Uterus (tissue), 4 donors: Measurements from ENCODE around the gene NCKAP1. TPM values are rescaled to one million over a fixed set of nuclear protein-coding genes. Genes with fewer than 3 reads are reported as not detected.
A peak's percentile ranks its signal among the peaks of the same experiment; 100 is the strongest.

Experiments used
- DNase-seq, 2 donors: peaks; one replicate each; pipeline ENCODE4 v3.0.0-alpha.2; 2019 to 2020
- H3K27ac ChIP-seq, 2 donors: fragments of 200-600 bp; sonication (generic); 1 replicate in 1 of 2; 2 replicates in 1 of 2; pipeline ENCODE4 v1.5.1; 2016 to 2018
- H3K27me3 ChIP-seq, 2 donors: fragments of 200-600 bp; sonication (generic); one replicate each; pipeline ENCODE4 v1.5.1; 2018 to 2019; ENCODE audit warnings: control low read depth in 1 of 2
- H3K36me3 ChIP-seq, 2 donors: fragments of 200-600 bp; sonication (generic); one replicate each; pipeline ENCODE4 v1.5.1; 2019; ENCODE audit warnings: control low read depth in 1 of 2
- H3K4me1 ChIP-seq, 2 donors: fragments of 200-600 bp; sonication (generic); one replicate each; pipeline ENCODE4 v1.5.1; 2018 to 2019; ENCODE audit warnings: control low read depth in 1 of 2
- H3K4me3 ChIP-seq, 2 donors: fragments of 200-600 bp; sonication (generic); 1 replicate in 1 of 2; 2 replicates in 1 of 2; pipeline ENCODE4 v1.5.1; 2018 to 2019; ENCODE audit warnings: mild to moderate bottlenecking in 1 of 2
- H3K9me3 ChIP-seq, 2 donors: fragments of 200-600 bp; sonication (generic); one replicate each; pipeline ENCODE4 v1.5.1; 2019; ENCODE audit warnings: control low read depth in 1 of 2
- CTCF ChIP-seq, 4 experiments: fragments of 200-600 bp in 2 of 4; fragments of 450-650 bp in 2 of 4; sonication (generic) in 2 of 4; IDR thresholded peaks; one replicate each; pipeline ENCODE4 v1.5.1; 2016 to 2019; ENCODE audit warnings: antibody characterized with exemption in 4 of 4, mild to moderate bottlenecking in 2 of 4, moderate library complexity in 1 of 4
- POLR2A ChIP-seq, 2 donors: fragments of 450-650 bp; IDR thresholded peaks; one replicate each; pipeline ENCODE4 v1.6.1; 2016; ENCODE audit warnings: antibody characterized with exemption in 2 of 2, mild to moderate bottlenecking in 1 of 2, moderate library complexity in 1 of 2
- intact Hi-C: fragments of 100-400 bp; cut with DNase I; formaldehyde crosslinking; loops from one replicate; pipeline ENCODE4 v1.15.1; 2023; ENCODE audit warnings: low total_unique reads
- total RNA-seq, 4 donors: library from RNA; depleted of rRNA in 3 of 4; stranded (reverse); fragments of >200 nt in 3 of 4; gene quantifications; one replicate each; pipeline versions ENCODE4 v1.1.0 to v1.2.4, GENCODE V29; 2014 to 2023
- donor health status: DM: yes; HTN: yes; CAD: no.

Gene NCKAP1
- total RNA-seq: 100 to 1,000 TPM in 3 of 4 donors, 10 to 100 TPM in 1; 55.3 to 284 (median 167) TPM

- no peaks in the 10 kb centered on the region for H3K36me3 ChIP-seq
- H3K27ac ChIP-seq: peak within 1 kb of the TSS; percentile 97 to 99
- H3K9me3 ChIP-seq: no peaks in the 10 kb centered on the region
- H3K4me1 ChIP-seq: peaks cover 0 to 28% of the 10 kb centered on the region in 2 donors
- intact Hi-C loops: no loop called here
- no peaks in the 10 kb centered on the region for H3K27me3 ChIP-seq
- H3K4me3 ChIP-seq: peak within 1 kb of the TSS; percentile 58 to 90
- peak; percentile 64 to 99 (median 97) for TF ChIP-seq CTCF (IDR thresholded peaks at IDR 0.05)
- peak; percentile 35 to 73 for TF ChIP-seq POLR2A (IDR thresholded peaks at IDR 0.05)
- DNase-seq: peak; percentile 87 to 94
Measured at GRCh38 chr2:183038341-183039300, at the start of gene NCKAP1. Gene NCKAP1, minus strand, starts transcription at chr2:183038457. Its CDS starts 358 bp downstream, at chr2:183038099.

GRCh38 chr2:183081911-183082310, 43.7 kb upstream of the NCKAP1 start:
- Histone ChIP-seq H3K27me3 (no peaks in the 10 kb centered on the region), H3K27ac (no peak overlapping the region), H3K36me3 (no peaks in the 10 kb centered on the region), H3K4me3 (no peak overlapping the region), H3K4me1 (no peaks in the 10 kb centered on the region), H3K9me3 (no peaks in the 10 kb centered on the region)
- DNase-seq: no peak
- intact Hi-C loops: no loop called here
- no peak for TF ChIP-seq CTCF (IDR thresholded peaks at IDR 0.05)
- no peak for TF ChIP-seq POLR2A (IDR thresholded peaks at IDR 0.05)

- Histone ChIP-seq H3K4me3 (peak overlapping the region; percentile 54 to 70), H3K9me3 (no peaks in the 10 kb centered on the region), H3K27me3 (no peaks in the 10 kb centered on the region), H3K36me3 (no peaks in the 10 kb centered on the region), H3K4me1 (no peaks in the 10 kb centered on the region), H3K27ac (peak overlapping the region; percentile 84 to 96)
- DNase-seq: no peak
- intact Hi-C loops: no loop called here
- TF ChIP-seq CTCF (IDR thresholded peaks at IDR 0.05) (no peak), POLR2A (IDR thresholded peaks at IDR 0.05) (no peak)
Measured at GRCh38 chr2:183079139-183079775, 41.0 kb upstream of the NCKAP1 start.

- Histone ChIP-seq H3K9me3 (no peaks in the 10 kb centered on the region), H3K4me3 (peak within 1 kb of the TSS; percentile 54 to 70), H3K27me3 (no peaks in the 10 kb centered on the region), H3K4me1 (no peaks in the 10 kb centered on the region), H3K36me3 (no peaks in the 10 kb centered on the region), H3K27ac (peak within 1 kb of the TSS; percentile 84 to 96)
- DNase-seq: peak; percentile 91 to 96
- intact Hi-C loops: no loop called here
- TF ChIP-seq CTCF (IDR thresholded peaks at IDR 0.05) (peak in 1 of 4 experiments; percentile 4), POLR2A (IDR thresholded peaks at IDR 0.05) (peak; percentile 63 to 88)
Measured at GRCh38 chr2:183078464-183079138, 40.3 kb upstream of the NCKAP1 start, which contains the start of gene DUSP19. Gene DUSP19, plus strand, starts transcription at chr2:183078747. Its CDS starts 187 bp downstream, at chr2:183078934.
